ENCODE measurements around the gene MYH10.

Gene MYH10

GRCh38 chr17:8602679-8603078, 27.8 kb downstream of the MYH10 start:
- no peak for DNase-seq

- DNase-seq = no peak
Observed at GRCh38 chr17:8599351-8600011, 31.0 kb downstream of the MYH10 start.

GRCh38 chr17:8598913-8599312, 31.6 kb downstream of the MYH10 start:
- DNase-seq = peak; percentile 4

- DNase-seq = no peak
Observed at GRCh38 chr17:8593830-8594229, 36.7 kb downstream of the MYH10 start.

GRCh38 chr17:8593276-8593675, 37.2 kb downstream of the MYH10 start:
- DNase-seq = no peak

GRCh38 chr17:8588877-8589554, 41.5 kb downstream of the MYH10 start:
- no peak for DNase-seq

GRCh38 chr17:8586766-8587165, 43.8 kb downstream of the MYH10 start:
- no peak for DNase-seq

GRCh38 chr17:8585911-8586310, 44.6 kb downstream of the MYH10 start:
- DNase-seq = no peak

- DNase-seq = no peak
Observed at GRCh38 chr17:8583954-8584353, 46.6 kb downstream of the MYH10 start.

GRCh38 chr17:8580952-8581658, 49.4 kb downstream of the MYH10 start:
- no peak for DNase-seq

- DNase-seq = no peak
Observed at GRCh38 chr17:8577868-8578267, 52.7 kb downstream of the MYH10 start.

GRCh38 chr17:8576559-8577294, 53.8 kb downstream of the MYH10 start:
- no peak for DNase-seq

GRCh38 chr17:8574687-8575086, 55.8 kb downstream of the MYH10 start:
- no peak for DNase-seq

- peak; percentile 9 for DNase-seq
Observed at GRCh38 chr17:8572764-8573163, 57.8 kb downstream of the MYH10 start.

- no peak for DNase-seq
Observed at GRCh38 chr17:8563981-8564602, 66.4 kb downstream of the MYH10 start.

- no peak for DNase-seq
Observed at GRCh38 chr17:8563024-8563776, 67.3 kb downstream of the MYH10 start.

- no peak for DNase-seq
Observed at GRCh38 chr17:8558144-8558543, 72.4 kb downstream of the MYH10 start.

GRCh38 chr17:8557176-8557806, 73.2 kb downstream of the MYH10 start:
- DNase-seq = no peak

GRCh38 chr17:8556074-8556473, 74.5 kb downstream of the MYH10 start:
- no peak for DNase-seq

- DNase-seq = no peak
Observed at GRCh38 chr17:8555062-8555461, 75.5 kb downstream of the MYH10 start.

GRCh38 chr17:8552577-8553320, 77.8 kb downstream of the MYH10 start:
- DNase-seq = no peak

All from suppressor macrophage treated with lipopolysaccharide for 4 hours (primary cell).